OCI-LY7 (cell line): ENCODE data around the gene PANK4.

Experiments used
- CTCF ChIP-seq: fragments of 200-600 bp; sonication (generic); conservative IDR thresholded peaks from 2 replicates; pipeline ENCODE4 v1.5.1; 2014; ENCODE audit warnings: mild to moderate bottlenecking, antibody characterized with exemption, low read length, moderate library complexity, mixed read lengths
- EZH2phosphoT487 ChIP-seq: fragments of 200-600 bp; sonication (generic); IDR thresholded peaks from 2 replicates; pipeline ENCODE4 v1.6.1; 2018; ENCODE audit warnings: low read depth, borderline replicate concordance, mild to moderate bottlenecking, mixed run types, antibody characterized with exemption, low read length, moderate library complexity, mixed read lengths

- no peak for TF ChIP-seq CTCF
- TF ChIP-seq EZH2phosphoT487: no peak
Measured at GRCh38 chr1:2523191-2523890, 3.1 kb downstream of the PANK4 start.
